ENCODE data around the gene BRINP2.

The BRINP2 gene

DNA sequence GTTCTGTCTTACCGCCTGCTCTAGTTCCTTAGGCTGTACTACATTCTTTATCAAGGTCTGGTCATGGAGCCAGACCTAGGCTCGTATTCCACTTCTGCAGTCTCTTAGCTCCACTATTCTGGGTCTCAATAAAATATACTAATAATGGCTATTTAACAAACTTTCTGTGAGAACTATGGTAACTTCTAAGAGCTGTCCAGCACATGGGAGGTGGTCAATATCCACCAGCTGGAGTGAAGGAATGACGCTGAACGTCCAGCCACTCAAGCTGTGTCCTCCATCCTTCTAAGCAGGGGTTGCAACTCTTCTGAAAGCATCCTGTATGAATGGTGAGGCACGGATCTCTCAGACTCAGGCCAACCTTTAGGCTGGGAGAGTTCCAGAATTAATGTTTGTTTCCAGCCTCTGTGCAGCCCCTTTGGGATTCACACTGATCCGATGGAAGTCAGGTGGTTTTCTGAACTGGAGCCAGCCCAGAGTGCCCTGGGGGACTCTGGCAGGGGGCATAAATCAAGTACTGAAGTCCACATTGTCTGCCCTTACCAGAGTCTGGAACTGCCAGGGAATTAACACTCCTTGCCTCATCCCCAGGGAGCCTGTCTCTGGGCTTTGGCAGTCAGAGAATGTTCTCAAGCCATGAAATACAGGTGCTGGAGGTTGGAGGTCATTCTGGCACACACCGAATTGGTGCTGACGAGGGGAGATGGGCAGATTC lies 57.4 kb downstream of the BRINP2 start:
- no peak for TF ChIP-seq CTCF (conservative IDR thresholded peaks at IDR 0.05; ENCODE audit: low read depth)
- CTCF ChIA-PET, result no interaction called here

GRCh38 chr1:177228693-177229065 lies 57.9 kb downstream of the BRINP2 start:
- ChIA-PET CTCF (no interaction called here), POLR2A (ENCODE audit: low non-redundant PET) (no interaction called here)
- no peak overlapping the region for H3K27ac ChIP-seq
- peak; percentile 20 for DNase-seq (ENCODE audit: low spot score)
- TF ChIP-seq CTCF (conservative IDR thresholded peaks at IDR 0.05; ENCODE audit: low read depth), result no peak

More for the DNA sequence above, 57.4 kb downstream of the BRINP2 start:
- H3K27ac ChIP-seq, result no peak overlapping the region
- POLR2A ChIA-PET (ENCODE audit: low non-redundant PET), result no interaction called here
- no peak for DNase-seq (ENCODE audit: low spot score)

DNA sequence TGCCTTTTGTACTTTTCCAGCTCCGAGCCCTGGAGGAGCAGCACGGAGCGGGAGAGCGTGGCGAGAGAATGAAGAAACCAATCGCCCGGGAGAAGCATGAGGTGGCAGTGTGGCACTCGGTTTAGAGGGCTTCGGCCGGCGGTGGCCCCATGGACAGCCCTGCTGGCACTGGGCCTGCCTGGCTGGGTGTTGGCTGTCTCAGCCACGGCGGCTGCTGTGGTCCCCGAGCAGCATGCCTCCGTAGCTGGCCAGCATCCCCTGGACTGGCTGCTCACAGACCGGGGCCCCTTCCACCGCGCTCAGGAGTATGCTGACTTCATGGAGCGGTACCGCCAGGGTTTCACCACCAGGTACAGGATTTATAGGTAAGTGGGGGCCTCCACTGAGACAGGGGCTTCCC lies 59.0 kb downstream of the BRINP2 start:
- CTCF ChIA-PET, result no interaction called here
- DNase-seq (ENCODE audit: low spot score), result no peak
- H3K27ac ChIP-seq, result no peak overlapping the region
- POLR2A ChIA-PET (ENCODE audit: low non-redundant PET), result no interaction called here
- no peak for TF ChIP-seq CTCF (conservative IDR thresholded peaks at IDR 0.05; ENCODE audit: low read depth)

GRCh38 chr1:177230228-177231016 lies 59.7 kb downstream of the BRINP2 start:
- POLR2A ChIA-PET (ENCODE audit: low non-redundant PET), result no interaction called here
- DNase-seq (ENCODE audit: low spot score), result no peak
- no peak for TF ChIP-seq CTCF (conservative IDR thresholded peaks at IDR 0.05; ENCODE audit: low read depth)
- CTCF ChIA-PET, result interaction anchor here (0.5 kb wide), 1 partner anchor 221 kb away, joined by 3 read pairs; no protein-coding TSS in a partner anchor
- no peak overlapping the region for H3K27ac ChIP-seq

- CTCF ChIA-PET, result no interaction called here
- no peak for DNase-seq (ENCODE audit: low spot score)
- TF ChIP-seq CTCF (conservative IDR thresholded peaks at IDR 0.05; ENCODE audit: low read depth), result no peak
- POLR2A ChIA-PET (ENCODE audit: low non-redundant PET), result no interaction called here
- no peak overlapping the region for H3K27ac ChIP-seq
Observed at GRCh38 chr1:177235350-177235749, 64.6 kb downstream of the BRINP2 start.

- CTCF ChIA-PET, result no interaction called here
- no peak for TF ChIP-seq CTCF (conservative IDR thresholded peaks at IDR 0.05; ENCODE audit: low read depth)
- DNase-seq (ENCODE audit: low spot score), result no peak
- H3K27ac ChIP-seq, result no peak overlapping the region
- POLR2A ChIA-PET (ENCODE audit: low non-redundant PET), result no interaction called here
Observed at GRCh38 chr1:177236962-177237361, 66.2 kb downstream of the BRINP2 start.
